Keratinocyte (primary cell): ENCODE data around the gene KDM4B. TPM values are rescaled to one million over a fixed set of nuclear protein-coding genes. Genes with fewer than 3 reads are reported as not detected.

Source experiments
- DNase-seq: peaks from one replicate; pipeline ENCODE4 v3.0.0-alpha.2; 2011; ENCODE audit warnings: low read depth, missing footprints, low spot score
- FAIRE-seq: peaks from 2 replicates; lab custom pipeline; 2011; peaks lifted over from hg19 to GRCh38; lab: Jason Lieb, UNC
- H2AFZ ChIP-seq: 2 replicates; pipeline ENCODE4 v1.6.0; 2012; ENCODE audit warnings: low read length, control low read depth, inconsistent platforms; ENCODE audit not compliant: control insufficient read depth
- H3K27ac ChIP-seq: 2 replicates; pipeline ENCODE4 v1.5.1; 2011; ENCODE audit warnings: low read length; ENCODE audit not compliant: control insufficient read depth, insufficient read depth
- H3K27me3 ChIP-seq: 3 replicates; pipeline ENCODE4 v1.6.0; 2011; ENCODE audit warnings: low read length; ENCODE audit not compliant: control insufficient read depth, insufficient read depth; ENCODE audit errors: extremely low read depth
- H3K36me3 ChIP-seq, 2 experiments: 2 replicates in 1 of 2; 3 replicates in 1 of 2; pipeline ENCODE4 v1.5.1; 2011; ENCODE audit warnings: low read length in 2 of 2, mild to moderate bottlenecking in 1 of 2; ENCODE audit not compliant: control insufficient read depth in 2 of 2, insufficient read depth in 2 of 2; ENCODE audit errors: extremely low read depth in 1 of 2
- H3K4me1 ChIP-seq: 3 replicates; pipeline ENCODE4 v1.5.1; 2011; ENCODE audit warnings: low read length; ENCODE audit not compliant: control insufficient read depth, insufficient read depth; ENCODE audit errors: extremely low read depth
- H3K4me2 ChIP-seq: 3 replicates; pipeline ENCODE4 v1.6.0; 2011; ENCODE audit warnings: low read depth, low read length; ENCODE audit not compliant: control insufficient read depth, insufficient read depth; ENCODE audit errors: extremely low read depth
- H3K4me3 ChIP-seq, 3 experiments: fragments of 200-600 bp in 1 of 3; sonication (generic) in 1 of 3; 2 replicates in 2 of 3; 3 replicates in 1 of 3; pipeline ENCODE4 v1.5.1; 2011 to 2016; ENCODE audit warnings: low read length in 3 of 3, mild to moderate bottlenecking in 3 of 3, control low read depth in 2 of 3, inconsistent platforms in 1 of 3, low read depth in 1 of 3, mixed read lengths in 1 of 3, mixed run types in 1 of 3, moderate library complexity in 1 of 3; ENCODE audit not compliant: control insufficient read depth in 2 of 3, insufficient read depth in 2 of 3; ENCODE audit errors: extremely low read depth in 1 of 3
- H3K79me2 ChIP-seq: 2 replicates; pipeline ENCODE4 v1.6.0; 2012; ENCODE audit warnings: low read length; ENCODE audit not compliant: control insufficient read depth, insufficient read depth
- H3K9ac ChIP-seq: 3 replicates; pipeline ENCODE4 v1.6.0; 2011; ENCODE audit warnings: low read length; ENCODE audit not compliant: control insufficient read depth, insufficient read depth; ENCODE audit errors: extremely low read depth
- H3K9me1 ChIP-seq: 3 replicates; pipeline ENCODE4 v1.6.0; 2011; ENCODE audit warnings: low read length; ENCODE audit not compliant: control insufficient read depth, insufficient read depth; ENCODE audit errors: extremely low read depth
- H3K9me3 ChIP-seq: 2 replicates; pipeline ENCODE4 v1.5.1; 2012; ENCODE audit warnings: low read depth, low read length; ENCODE audit not compliant: control insufficient read depth
- H4K20me1 ChIP-seq: 3 replicates; pipeline ENCODE4 v1.6.0; 2011; ENCODE audit warnings: low read length; ENCODE audit not compliant: control insufficient read depth, insufficient read depth; ENCODE audit errors: extremely low read depth
- EZH2 ChIP-seq: IDR thresholded peaks from one replicate; pipeline ENCODE4 v1.6.1; 2012; ENCODE audit warnings: inconsistent platforms, mild to moderate bottlenecking, low read length, moderate library complexity
- dilution Hi-C: fragments of 300-500 bp; cut with MboI; formaldehyde crosslinking; loops from one replicate; pipeline ENCODE4 v1.7.0; 2020; ENCODE audit warnings: low sequenced_read_pairs; ENCODE audit not compliant: extremely low pct_ligation_motif_present
- polyA plus RNA-seq, 5 experiments: library from polyadenylated mRNA; depleted of rRNA in 3 of 5; stranded (reverse) in 3 of 5; stranded (forward) in 1 of 5; unstranded in 1 of 5; fragments of >200 nt; gene quantifications; 1 replicate in 1 of 5; 2 replicates in 3 of 5; 3 replicates in 1 of 5; pipeline versions ENCODE4 v1.2.1 to v1.2.3, GENCODE V29; 2011 to 2012; ENCODE audit warnings: missing spikeins in 2 of 5, low read depth in 1 of 5, low replicate concordance in 1 of 5
- TF ChIP-seq, protein P1 (sequence below), 3 experiments: IDR thresholded peaks in 1 of 3; conservative IDR thresholded peaks in 1 of 3; optimal IDR thresholded peaks in 1 of 3; 2 replicates in 2 of 3; 3 replicates in 1 of 3; pipeline versions ENCODE3 to v1.5.1; 2011; ENCODE audit warnings: low read length in 3 of 3, mild to moderate bottlenecking in 3 of 3, moderate library complexity in 2 of 3, control low read depth in 1 of 3, inconsistent platforms in 1 of 3; ENCODE audit not compliant: insufficient read depth in 2 of 3; ENCODE audit errors: extremely low read depth in 1 of 3

The KDM4B gene
- polyA plus RNA-seq, 1 donor (not counting 4 experiments of a cell fraction or from before 2014, with no cell fraction given): 6.2 TPM

DNA sequence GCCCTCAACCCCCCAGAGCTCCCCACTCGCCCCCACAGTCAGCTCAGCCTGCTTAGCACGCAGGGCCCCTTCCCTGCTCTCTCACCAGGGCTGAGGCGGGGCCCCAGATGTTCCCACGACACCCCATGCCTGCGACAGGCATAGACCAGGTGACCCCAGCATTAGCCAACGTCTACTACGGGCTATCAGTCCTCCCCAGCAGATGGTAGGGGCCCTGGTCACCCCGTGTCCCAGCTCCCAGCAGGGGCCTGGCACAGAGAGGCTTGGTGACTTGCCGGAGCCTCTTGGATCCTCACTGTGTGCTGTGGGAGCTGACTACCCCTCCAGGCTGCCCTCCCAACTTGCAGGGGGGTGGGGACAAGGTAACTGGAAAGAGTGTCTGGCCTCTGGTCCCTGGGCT, 80.6 kb downstream of the KDM4B start:
- no peak overlapping the region for H3K9ac ChIP-seq
- H2AFZ ChIP-seq: no peak overlapping the region

DNA sequence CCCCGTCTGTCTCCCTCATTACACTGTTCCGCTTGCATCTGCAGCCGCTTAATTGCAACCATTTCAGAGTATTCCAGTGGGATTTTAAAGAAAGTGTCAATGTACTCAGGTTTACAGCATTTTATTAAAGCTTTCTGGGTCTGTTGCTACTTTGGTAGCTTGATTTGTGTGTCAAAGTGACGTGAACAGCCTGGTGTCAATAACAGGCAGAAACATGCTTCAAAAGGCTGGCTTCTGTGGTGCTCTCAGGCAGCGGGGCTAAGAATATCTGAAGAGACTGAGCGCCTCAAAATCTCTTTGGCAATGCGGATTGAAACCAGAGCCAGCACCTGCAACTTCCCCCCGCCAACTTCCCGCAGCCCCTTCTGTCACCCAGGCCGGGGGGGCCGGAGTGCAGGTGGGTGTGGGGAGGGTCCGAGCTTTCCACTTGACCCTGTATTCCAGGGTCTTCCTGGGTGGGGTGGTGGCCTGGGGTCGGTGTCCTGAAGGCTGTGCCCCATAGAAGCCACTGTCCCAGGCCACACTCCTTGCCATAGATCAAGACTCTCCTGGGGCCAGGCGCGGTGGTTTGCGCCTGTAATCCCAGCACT, 81.2 kb downstream of the KDM4B start:
- peaks cover 12% of the 10 kb centered on the region for H4K20me1 ChIP-seq
- H3K79me2 ChIP-seq: no peaks in the 10 kb centered on the region
- H3K4me3 ChIP-seq: no peak overlapping the region
- H3K27ac ChIP-seq: no peak overlapping the region
- H3K36me3 ChIP-seq: peaks cover 5 to 22% of the 10 kb centered on the region in 2 experiments
- H3K9me1 ChIP-seq: no peaks in the 10 kb centered on the region
- DNase-seq (no peak), FAIRE-seq (no peak)
- no peak overlapping the region for H3K9ac ChIP-seq
- TF ChIP-seq, protein P1, sequence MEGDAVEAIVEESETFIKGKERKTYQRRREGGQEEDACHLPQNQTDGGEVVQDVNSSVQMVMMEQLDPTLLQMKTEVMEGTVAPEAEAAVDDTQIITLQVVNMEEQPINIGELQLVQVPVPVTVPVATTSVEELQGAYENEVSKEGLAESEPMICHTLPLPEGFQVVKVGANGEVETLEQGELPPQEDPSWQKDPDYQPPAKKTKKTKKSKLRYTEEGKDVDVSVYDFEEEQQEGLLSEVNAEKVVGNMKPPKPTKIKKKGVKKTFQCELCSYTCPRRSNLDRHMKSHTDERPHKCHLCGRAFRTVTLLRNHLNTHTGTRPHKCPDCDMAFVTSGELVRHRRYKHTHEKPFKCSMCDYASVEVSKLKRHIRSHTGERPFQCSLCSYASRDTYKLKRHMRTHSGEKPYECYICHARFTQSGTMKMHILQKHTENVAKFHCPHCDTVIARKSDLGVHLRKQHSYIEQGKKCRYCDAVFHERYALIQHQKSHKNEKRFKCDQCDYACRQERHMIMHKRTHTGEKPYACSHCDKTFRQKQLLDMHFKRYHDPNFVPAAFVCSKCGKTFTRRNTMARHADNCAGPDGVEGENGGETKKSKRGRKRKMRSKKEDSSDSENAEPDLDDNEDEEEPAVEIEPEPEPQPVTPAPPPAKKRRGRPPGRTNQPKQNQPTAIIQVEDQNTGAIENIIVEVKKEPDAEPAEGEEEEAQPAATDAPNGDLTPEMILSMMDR (optimal IDR thresholded peaks at IDR 0.05 in 1 of 3, IDR thresholded peaks at IDR 0.05 in 1 of 3, conservative IDR thresholded peaks at IDR 0.05 in 1 of 3; ENCODE audit: extremely low read depth in 1 of 3, insufficient read depth in 2 of 3, low read length in 3 of 3): no peak
- no peak for TF ChIP-seq EZH2
- no peaks in the 10 kb centered on the region for H3K9me3 ChIP-seq
- dilution Hi-C loops: no loop called here
- H3K27me3 ChIP-seq: no peaks in the 10 kb centered on the region
- peaks cover 34% of the 10 kb centered on the region for H3K4me1 ChIP-seq
- no peak overlapping the region for H3K4me2 ChIP-seq
- H2AFZ ChIP-seq: no peak overlapping the region

More for the DNA sequence above, 80.6 kb downstream of the KDM4B start:
- no peak overlapping the region for H3K27ac ChIP-seq
- no peaks in the 10 kb centered on the region for H3K79me2 ChIP-seq
- no peaks in the 10 kb centered on the region for H3K9me1 ChIP-seq
- peaks cover 3 to 26% of the 10 kb centered on the region in 2 experiments for H3K36me3 ChIP-seq
- no peak for TF ChIP-seq EZH2
- TF ChIP-seq, protein P1 (optimal IDR thresholded peaks at IDR 0.05 in 1 of 3, IDR thresholded peaks at IDR 0.05 in 1 of 3, conservative IDR thresholded peaks at IDR 0.05 in 1 of 3; ENCODE audit: extremely low read depth in 1 of 3, insufficient read depth in 2 of 3, low read length in 3 of 3): no peak
- peaks cover 16% of the 10 kb centered on the region for H4K20me1 ChIP-seq
- DNase-seq (no peak), FAIRE-seq (no peak)
- H3K27me3 ChIP-seq: no peaks in the 10 kb centered on the region
- no peak overlapping the region for H3K4me2 ChIP-seq
- no peak overlapping the region for H3K4me3 ChIP-seq
- H3K9me3 ChIP-seq: no peaks in the 10 kb centered on the region
- dilution Hi-C loops: no loop called here
- H3K4me1 ChIP-seq: peaks cover 34% of the 10 kb centered on the region
